Forelimb muscle (tissue), 1 donor: ENCODE measurements around the gene GPAM. TPM values are rescaled to one million over a fixed set of nuclear protein-coding genes. Genes with fewer than 3 reads are reported as not detected.
"Not testable (repeated sequence)": the region's sequence is repeated elsewhere in the genome, so short reads cannot be mapped to it uniquely, and the experiment has no call there.

Source experiments
- DNase-seq: peaks from one replicate; pipeline ENCODE4 v3.0.0-alpha.2; 2013; ENCODE audit warnings: low read depth
- polyA plus RNA-seq: library from polyadenylated mRNA; unstranded; fragments of 120-200 nt; gene quantifications from one replicate; pipeline ENCODE4 v1.2.1, GENCODE V29; 2013; ENCODE audit not compliant: insufficient read length

Gene GPAM
- polyA plus RNA-seq, 1 donor: 9.6 TPM

DNA sequence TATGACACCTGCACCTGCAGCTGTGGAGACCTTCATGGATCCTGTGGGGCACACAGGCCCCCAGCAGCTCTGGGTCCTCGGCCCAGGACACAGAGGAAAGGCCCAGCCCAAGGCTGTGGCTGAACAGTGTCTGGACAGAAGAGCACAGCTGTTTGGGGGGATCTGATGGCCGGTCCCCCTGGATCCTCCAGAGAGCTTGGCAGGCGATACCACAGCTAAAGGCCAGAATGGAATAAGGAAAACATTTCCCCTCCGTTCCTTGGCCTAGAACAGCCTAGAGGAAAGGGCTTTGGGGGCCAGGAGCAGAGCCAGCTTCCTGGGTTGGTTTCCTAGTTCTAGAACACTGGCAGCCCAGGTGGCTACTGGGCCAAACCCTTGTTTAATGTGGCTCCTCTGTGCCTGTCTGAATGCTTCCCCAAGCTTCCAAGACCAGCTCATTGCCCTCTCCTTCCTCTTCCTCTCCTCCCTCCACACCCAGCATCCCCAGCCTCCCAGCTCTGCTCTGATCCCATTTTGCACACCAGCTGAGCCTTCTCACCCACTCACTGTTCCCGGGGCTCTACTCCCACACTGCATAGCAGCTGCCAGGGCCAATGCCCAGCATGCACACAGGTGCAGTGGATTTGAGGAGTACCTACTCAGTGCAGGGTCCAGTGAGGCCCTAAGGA lies 46.9 kb downstream of the GPAM start:
- DNase-seq: no peak

DNA sequence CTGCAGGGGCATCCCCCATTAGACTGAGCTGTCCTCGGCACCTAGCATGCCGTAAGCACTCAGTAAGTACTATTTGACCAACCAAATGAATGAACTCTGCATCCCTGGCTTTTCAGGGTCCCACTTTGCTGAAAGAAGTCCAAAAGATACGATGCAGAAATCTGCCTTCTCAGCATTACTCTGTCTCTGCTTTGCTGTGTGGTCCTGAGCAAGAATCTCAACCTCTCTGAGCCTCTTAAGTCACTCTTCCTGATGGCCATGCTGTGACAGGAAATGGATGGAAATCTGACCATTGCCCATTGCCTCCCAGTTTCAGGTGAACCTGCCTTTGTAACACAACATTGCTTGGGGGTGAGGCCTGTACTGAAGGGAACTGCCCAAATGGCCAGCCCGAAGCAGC lies 48.0 kb downstream of the GPAM start:
- no peak for DNase-seq

DNA sequence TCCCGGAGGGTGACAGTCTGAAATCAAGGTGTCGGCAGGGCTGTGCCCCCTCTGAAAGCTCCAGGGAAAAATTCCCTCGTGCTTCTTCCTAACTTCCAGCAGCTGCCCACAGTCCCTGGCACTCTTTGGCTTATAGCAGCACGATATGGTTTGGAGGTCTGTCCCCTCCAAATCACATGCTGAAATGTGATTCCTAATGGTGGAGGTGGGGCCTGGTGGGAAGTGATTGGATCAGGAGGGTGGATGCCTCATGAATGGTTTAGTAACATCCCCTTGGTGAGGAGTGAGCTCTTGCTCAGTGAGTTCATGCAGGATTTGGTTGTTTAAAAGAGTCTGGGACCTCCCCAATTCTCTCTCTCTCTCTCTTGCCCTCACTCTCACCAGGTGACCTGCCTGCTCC lies 51.1 kb downstream of the GPAM start:
- no peak for DNase-seq

DNA sequence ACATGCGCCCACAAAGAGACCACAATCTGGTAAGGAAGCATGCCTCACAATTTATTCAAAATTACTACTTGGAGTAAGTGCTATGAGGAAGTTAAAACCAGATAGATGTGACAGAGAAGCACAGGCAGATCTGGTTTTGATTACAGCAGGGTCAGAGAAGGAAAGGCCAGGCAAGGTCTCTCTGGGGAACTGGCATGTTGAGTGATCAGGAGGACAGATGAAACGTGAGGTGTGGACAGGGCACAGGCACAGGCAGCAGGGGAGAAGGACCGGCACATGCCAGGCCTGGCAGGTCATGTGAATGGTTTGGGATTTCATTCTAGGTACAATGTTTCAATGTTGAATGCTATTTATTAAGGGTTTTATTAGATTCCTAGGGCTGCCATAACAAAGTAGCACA lies 51.6 kb downstream of the GPAM start:
- DNase-seq: no peak

DNA sequence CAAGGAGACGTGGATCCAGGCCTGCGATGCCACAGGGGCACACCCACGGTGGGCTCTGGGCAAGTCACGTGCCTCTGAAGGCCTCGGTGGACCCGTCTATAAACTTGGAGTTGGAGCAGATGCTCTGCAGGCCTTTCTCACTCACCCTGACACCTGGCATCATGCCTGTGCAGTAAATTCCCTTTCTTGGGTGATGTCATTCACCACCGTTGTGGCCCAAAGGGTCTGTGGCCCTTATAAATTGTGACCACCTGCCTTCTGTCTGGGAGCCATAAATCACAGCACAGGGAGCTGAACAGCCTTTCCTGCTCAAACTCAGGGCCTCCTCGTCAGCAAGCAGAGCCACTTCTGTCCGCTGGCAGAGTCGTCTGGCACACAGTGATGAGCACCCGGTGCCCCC lies 52.2 kb downstream of the GPAM start:
- DNase-seq: no peak

DNA sequence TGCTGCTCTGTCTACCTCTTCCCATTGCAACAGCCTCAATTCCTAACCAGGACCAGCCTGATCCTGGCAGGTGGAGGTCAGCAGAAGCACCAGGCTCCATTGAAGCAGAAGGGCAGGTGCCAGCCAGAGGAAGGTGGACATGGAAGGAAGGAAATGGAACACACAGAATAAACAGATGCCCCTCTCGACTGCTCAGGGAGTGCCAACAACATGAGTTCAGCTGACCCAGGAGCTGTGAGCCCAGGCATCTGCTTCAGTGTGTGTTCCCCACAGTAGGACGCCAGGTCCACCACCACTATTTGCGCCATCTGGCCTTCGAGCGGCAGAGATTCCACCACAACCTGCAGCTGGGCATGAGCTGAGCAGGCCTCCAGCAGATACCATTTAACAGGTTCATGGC lies 56.7 kb downstream of the GPAM start:
- no peak for DNase-seq

DNA sequence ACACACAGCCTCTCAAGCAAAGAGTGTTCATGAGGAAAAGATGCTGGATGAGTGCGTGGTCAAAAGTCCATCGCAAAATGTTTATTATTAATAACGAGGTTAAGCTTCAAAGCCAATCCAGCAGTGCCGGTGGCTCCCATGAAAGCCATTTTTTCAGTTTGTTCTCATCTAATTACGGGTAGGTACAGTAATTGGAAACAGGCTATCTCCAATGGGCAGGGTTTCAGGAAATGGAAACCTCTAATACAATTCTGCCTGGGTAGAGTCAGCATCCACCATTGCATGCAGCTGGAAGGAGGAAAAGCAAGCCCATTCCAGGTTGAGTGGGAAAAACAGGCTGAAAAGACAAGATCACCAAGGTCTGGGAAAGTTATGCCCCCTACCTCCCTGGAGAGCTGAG lies 57.4 kb downstream of the GPAM start:
- no peak for DNase-seq

DNA sequence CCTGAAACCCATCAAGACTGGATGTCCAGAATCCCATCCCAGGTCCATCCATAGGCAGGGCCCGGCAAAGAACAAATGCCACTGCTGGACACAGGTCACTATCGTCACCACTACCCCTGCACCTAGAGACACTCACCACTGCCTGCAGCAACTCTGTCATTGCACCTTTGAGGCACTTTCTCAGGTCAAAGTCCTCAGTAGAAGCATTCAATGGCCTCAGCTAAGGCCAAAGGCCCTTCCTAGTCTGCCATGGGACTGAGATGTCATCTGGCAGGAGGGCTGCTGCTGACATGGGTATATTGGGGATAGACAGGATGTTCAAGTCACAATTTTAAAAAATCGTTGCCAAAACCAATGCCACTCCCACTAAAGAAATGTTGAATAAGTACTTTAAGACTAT lies 58.7 kb downstream of the GPAM start:
- no peak for DNase-seq

DNA sequence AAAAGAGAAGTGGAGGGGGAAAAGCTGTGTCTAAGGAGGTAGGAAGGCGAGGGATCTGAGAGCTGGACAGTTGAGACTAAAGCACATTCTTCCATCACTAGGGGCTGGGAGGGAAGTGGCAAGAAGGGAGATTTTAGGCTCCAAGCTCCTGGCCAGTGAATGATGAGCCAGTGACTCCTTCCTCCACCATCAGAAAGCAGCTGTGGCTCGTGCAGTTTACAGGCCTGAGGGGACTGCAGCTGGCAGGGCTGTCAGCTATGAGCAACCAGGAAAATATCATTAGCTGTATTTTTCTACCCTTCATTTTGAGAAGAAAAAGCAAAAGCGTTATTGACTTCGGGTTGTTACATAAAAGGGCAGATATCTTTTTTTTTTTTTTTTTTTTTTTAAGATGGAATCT lies 60.7 kb downstream of the GPAM start:
- no peak for DNase-seq

DNA sequence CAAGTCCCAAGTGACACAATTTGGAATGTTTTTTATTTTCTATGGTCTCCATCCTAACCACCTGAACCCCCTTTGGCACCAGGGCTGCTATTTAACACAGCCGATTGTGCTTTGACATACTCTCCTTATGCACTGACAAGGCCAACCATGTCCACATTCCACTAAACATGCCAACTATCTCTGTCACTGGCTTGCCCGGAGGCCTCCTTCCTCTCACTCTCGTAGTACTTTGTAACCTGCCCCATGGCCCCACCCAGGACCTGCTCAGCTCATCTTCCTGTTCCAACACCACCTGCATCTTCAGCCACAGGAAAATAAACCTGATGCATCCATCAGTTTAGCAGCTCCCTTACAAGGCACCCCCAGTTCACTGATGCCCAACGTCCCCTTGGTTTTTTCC lies 63.1 kb downstream of the GPAM start:
- DNase-seq: no peak

DNA sequence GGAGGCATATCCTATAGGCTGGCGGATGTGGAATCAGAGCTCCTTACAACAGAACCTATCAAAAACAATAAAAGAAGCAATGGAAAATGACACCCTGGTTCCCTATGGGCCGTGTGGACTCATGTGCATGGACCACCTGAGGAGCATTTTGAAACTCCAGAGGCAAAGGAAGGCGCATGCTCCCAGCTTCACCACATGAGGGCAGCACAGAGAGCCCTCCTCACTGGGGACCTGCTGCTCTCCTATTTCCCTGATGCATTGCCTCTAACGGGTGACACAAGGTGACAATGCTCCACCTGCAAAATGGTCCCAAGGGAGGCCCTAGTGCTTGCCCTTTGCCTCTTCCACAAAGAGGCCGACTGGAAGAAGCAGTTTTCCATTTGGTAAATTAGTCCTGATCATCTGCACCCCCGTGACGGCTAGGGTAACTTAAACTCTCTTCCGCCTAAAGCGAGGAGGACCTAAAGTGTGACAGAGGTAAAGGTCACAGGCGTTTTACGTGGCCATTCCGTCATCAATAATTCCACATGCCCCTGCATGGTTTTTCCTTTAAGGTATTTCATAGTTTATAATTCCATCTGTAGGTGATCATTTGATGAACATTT lies 67.7 kb downstream of the GPAM start:
- no peak for DNase-seq

DNA sequence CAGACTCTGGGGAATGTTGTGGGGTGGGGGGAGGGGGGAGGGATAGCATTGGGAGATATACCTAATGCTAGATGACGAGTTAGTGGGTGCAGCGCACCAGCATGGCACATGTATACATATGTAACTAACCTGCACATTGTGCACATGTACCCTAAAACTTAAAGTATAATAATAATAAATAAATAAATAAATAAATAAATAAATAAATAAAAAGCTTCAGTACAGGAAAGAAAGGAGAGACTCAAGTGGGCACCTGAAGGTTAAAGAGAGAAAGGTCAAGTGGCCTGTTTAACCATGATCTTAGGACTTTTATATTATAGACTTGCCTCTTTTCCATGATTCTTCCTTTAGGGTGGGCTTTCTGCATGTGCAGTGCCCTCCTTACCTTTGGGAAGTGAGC lies 73.8 kb downstream of the GPAM start:
- not testable (repeated sequence) for DNase-seq

Other genes with a start within 250 kb of the GPAM start
- gene TECTB, start 99.6 kb upstream of the GPAM start, polyA plus RNA-seq: not detected
- gene ACSL5, start 190.4 kb upstream of the GPAM start, polyA plus RNA-seq: 2.0 TPM